Gastrocnemius medialis (tissue), 4 donors: Measurements from ENCODE around the gene SMTN. TPM values are rescaled to one million over a fixed set of nuclear protein-coding genes. Genes with fewer than 3 reads are reported as not detected.

Experiments used
- ATAC-seq, 2 donors: fragments of 150-250 bp; one replicate each; pipeline ENCODE4 v1.9.1; 2016
- DNase-seq, 2 donors: peaks; one replicate each; pipeline ENCODE4 v3.0.0-alpha.2; 2019
- H3K27ac ChIP-seq, 4 donors: fragments of 200-600 bp; sonication (generic); 1 replicate in 1 of 4; 2 replicates in 3 of 4; pipeline ENCODE4 v1.5.1; 2016 to 2018; ENCODE audit warnings: mild to moderate bottlenecking in 2 of 4, moderate library complexity in 1 of 4
- H3K27me3 ChIP-seq, 3 donors: fragments of 200-600 bp; sonication (generic) in 2 of 3; 1 replicate in 1 of 3; 2 replicates in 2 of 3; pipeline versions ENCODE4 v1.5.1 to v1.6.0; 2016 to 2019; ENCODE audit warnings: mild to moderate bottlenecking in 1 of 3, moderate library complexity in 1 of 3
- H3K36me3 ChIP-seq, 2 donors: fragments of 200-600 bp; sonication (generic) in 1 of 2; one replicate each; pipeline ENCODE4 v1.5.1; 2017 to 2018
- H3K4me1 ChIP-seq, 2 donors: fragments of 200-600 bp; sonication (generic) in 1 of 2; one replicate each; pipeline ENCODE4 v1.5.1; 2016 to 2017; ENCODE audit warnings: mild to moderate bottlenecking in 2 of 2
- H3K4me3 ChIP-seq, 4 donors: fragments of 200-600 bp; sonication (generic) in 3 of 4; 1 replicate in 1 of 4; 2 replicates in 3 of 4; pipeline ENCODE4 v1.5.1; 2016 to 2019; ENCODE audit warnings: mild to moderate bottlenecking in 2 of 4
- H3K9me3 ChIP-seq, 3 donors: fragments of 200-600 bp; sonication (generic) in 2 of 3; 1 replicate in 1 of 3; 2 replicates in 2 of 3; pipeline ENCODE4 v1.5.1; 2016 to 2019
- POLR2A ChIP-seq, 2 donors: fragments of 450-650 bp; IDR thresholded peaks; one replicate each; pipeline ENCODE4 v1.6.1; 2017; ENCODE audit warnings: antibody characterized with exemption in 2 of 2, mild to moderate bottlenecking in 2 of 2, moderate library complexity in 2 of 2
- in situ Hi-C, 4 donors: fragments of 200-750 bp; cut with MboI; loops; one replicate each; pipeline versions ENCODE4 v1.15.0 to v1.8.0; 2017; ENCODE audit warnings: low sequenced_read_pairs in 4 of 4
- intact Hi-C: fragments of 100-400 bp; cut with DNase I; formaldehyde crosslinking; loops from one replicate; pipeline ENCODE4 v1.15.1; 2023; ENCODE audit warnings: low total_unique reads
- total RNA-seq, 4 donors: library from RNA; depleted of rRNA; stranded (reverse); fragments of >200 nt; gene quantifications; one replicate each; pipeline versions ENCODE4 v1.1.0 to v1.2.3, GENCODE V29; 2016
- TF ChIP-seq, protein P1 (sequence below), 5 experiments: fragments of 450-650 bp in 3 of 5; fragments of 200-600 bp in 2 of 5; sonication (generic) in 2 of 5; IDR thresholded peaks in 4 of 5; conservative IDR thresholded peaks in 1 of 5; 1 replicate in 4 of 5; 2 replicates in 1 of 5; pipeline ENCODE4 v1.5.1; 2016 to 2019; ENCODE audit warnings: antibody characterized with exemption in 5 of 5, mild to moderate bottlenecking in 3 of 5, moderate library complexity in 3 of 5

The SMTN gene
- total RNA-seq, 4 donors from 2014 or later = 39.5 to 104 (median 45.3) TPM

DNA sequence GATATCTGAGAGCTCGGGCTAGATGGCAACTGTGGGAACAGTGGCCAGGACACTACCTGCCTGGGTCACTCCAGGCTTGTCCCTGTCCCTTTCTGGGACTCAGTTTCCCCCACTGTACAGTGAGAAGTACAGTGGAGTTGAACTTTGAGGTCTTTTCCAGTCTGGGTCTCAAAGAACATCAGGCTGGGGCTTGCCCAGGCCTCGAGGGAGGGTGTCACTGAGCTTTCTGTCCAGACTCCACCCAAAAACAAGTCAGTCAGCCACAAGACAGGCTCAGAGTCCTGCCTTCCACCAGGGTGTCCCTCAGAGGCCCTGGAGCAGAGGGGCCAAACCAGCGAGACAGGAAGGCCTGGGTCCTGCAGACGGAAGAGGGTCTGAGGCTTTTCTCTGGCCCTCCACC lies 61.2 kb downstream of the SMTN start:
- TF ChIP-seq, protein P1, sequence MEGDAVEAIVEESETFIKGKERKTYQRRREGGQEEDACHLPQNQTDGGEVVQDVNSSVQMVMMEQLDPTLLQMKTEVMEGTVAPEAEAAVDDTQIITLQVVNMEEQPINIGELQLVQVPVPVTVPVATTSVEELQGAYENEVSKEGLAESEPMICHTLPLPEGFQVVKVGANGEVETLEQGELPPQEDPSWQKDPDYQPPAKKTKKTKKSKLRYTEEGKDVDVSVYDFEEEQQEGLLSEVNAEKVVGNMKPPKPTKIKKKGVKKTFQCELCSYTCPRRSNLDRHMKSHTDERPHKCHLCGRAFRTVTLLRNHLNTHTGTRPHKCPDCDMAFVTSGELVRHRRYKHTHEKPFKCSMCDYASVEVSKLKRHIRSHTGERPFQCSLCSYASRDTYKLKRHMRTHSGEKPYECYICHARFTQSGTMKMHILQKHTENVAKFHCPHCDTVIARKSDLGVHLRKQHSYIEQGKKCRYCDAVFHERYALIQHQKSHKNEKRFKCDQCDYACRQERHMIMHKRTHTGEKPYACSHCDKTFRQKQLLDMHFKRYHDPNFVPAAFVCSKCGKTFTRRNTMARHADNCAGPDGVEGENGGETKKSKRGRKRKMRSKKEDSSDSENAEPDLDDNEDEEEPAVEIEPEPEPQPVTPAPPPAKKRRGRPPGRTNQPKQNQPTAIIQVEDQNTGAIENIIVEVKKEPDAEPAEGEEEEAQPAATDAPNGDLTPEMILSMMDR (IDR thresholded peaks at IDR 0.05 in 4 of 5, conservative IDR thresholded peaks at IDR 0.05 in 1 of 5) = no peak
- no peak for TF ChIP-seq POLR2A (IDR thresholded peaks at IDR 0.05)
- in situ Hi-C loops = loop anchor here in 2 of 4 donors (10.0 to 25.0 kb wide), 2 partner anchors 187 to 380 kb away; no protein-coding TSS in a partner anchor
- Histone ChIP-seq H3K4me1 (no peaks in the 10 kb centered on the region), H3K9me3 (no peaks in the 10 kb centered on the region), H3K27me3 (peaks cover 0 to 4% (median 0%) of the 10 kb centered on the region in 3 donors), H3K27ac (no peak overlapping the region), H3K36me3 (no peaks in the 10 kb centered on the region), H3K4me3 (no peak overlapping the region)
- intact Hi-C loops = no loop called here
- no peak for ATAC-seq
- no peak for DNase-seq

DNA sequence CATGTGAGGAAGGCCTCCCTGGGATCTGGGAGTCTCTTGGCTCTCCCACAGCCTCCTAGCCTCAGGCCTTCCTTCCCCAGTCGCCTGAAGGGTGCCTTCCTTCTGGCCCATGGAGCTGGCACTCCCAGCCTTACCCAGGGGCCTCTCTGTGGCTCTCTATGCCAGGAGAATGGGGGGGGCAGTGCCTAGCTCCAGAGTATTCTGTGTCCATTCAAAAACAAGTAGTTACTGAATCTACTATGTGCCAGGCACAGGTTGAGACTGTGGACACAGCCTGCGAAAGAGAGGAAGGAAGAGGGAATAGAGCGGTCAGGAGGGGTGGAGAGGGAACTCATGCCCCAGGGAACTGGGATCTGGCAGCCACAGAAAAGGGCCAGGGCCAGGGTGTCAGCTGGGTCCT lies 61.9 kb downstream of the SMTN start:
- Histone ChIP-seq H3K4me3 (no peak overlapping the region), H3K27ac (no peak overlapping the region), H3K27me3 (peaks cover 0 to 4% (median 0%) of the 10 kb centered on the region in 3 donors), H3K4me1 (no peaks in the 10 kb centered on the region), H3K9me3 (no peaks in the 10 kb centered on the region), H3K36me3 (no peaks in the 10 kb centered on the region)
- in situ Hi-C loops = loop anchor here in 2 of 4 donors (10.0 to 25.0 kb wide), 2 partner anchors 188 to 381 kb away; no protein-coding TSS in a partner anchor
- ATAC-seq (no peak), DNase-seq (no peak)
- TF ChIP-seq, protein P1 (IDR thresholded peaks at IDR 0.05 in 4 of 5, conservative IDR thresholded peaks at IDR 0.05 in 1 of 5) = no peak
- no peak for TF ChIP-seq POLR2A (IDR thresholded peaks at IDR 0.05)
- intact Hi-C loops = no loop called here

DNA sequence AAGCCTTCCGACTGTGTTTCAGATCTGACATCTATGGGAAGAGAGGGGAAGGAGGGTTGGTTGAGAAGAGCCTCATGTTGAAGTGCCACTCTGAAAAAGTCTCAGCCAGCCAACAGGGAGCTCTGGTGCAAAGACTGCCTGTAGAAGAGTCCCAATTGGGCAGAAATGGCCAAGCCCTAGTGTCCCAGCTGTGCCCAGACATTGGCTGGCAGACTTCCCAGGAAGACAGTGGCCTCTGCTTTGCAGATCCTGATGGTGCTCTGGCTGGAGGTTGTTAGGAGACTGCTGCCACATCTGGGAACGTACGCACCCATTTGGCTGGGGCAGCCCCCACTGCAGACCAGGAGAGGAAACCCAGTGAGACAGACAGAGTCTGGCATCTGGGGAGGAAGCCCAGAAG lies 62.4 kb downstream of the SMTN start:
- DNase-seq (no peak), ATAC-seq (no peak)
- Histone ChIP-seq H3K36me3 (no peaks in the 10 kb centered on the region), H3K27ac (no peak overlapping the region), H3K4me3 (no peak overlapping the region), H3K9me3 (no peaks in the 10 kb centered on the region), H3K4me1 (peaks cover 0 to 2% of the 10 kb centered on the region in 2 donors), H3K27me3 (peaks cover 0 to 4% (median 0%) of the 10 kb centered on the region in 3 donors)
- in situ Hi-C loops = loop anchor here in 2 of 4 donors (10.0 to 25.0 kb wide), 2 partner anchors 189 to 381 kb away; no protein-coding TSS in a partner anchor
- TF ChIP-seq POLR2A (IDR thresholded peaks at IDR 0.05) = no peak
- TF ChIP-seq, protein P1 (IDR thresholded peaks at IDR 0.05 in 4 of 5, conservative IDR thresholded peaks at IDR 0.05 in 1 of 5) = no peak
- intact Hi-C loops = no loop called here

DNA sequence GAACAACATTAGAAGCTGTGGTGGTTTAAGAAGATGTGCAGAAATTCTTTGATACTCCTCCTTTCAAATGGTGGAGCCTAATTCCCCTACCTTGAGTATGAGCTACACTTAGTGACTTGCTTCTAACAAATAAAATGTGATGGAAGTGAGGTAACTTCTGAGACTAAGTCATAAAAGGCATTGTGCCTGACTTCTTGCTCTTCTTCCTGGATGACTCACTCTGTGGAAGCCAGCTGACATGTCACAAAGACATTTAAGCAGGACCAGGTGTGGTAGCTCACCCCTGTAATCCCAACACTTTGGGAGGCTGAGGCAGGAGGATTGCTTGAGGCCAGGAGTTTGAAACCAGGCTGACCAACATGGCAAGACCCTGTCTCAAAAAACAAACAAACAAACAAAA lies 63.1 kb downstream of the SMTN start:
- H3K4me1 ChIP-seq = peaks cover 0 to 9% of the 10 kb centered on the region in 2 donors
- no peak overlapping the region for H3K4me3 ChIP-seq
- no peaks in the 10 kb centered on the region for H3K9me3 ChIP-seq
- no peak for TF ChIP-seq POLR2A (IDR thresholded peaks at IDR 0.05)
- TF ChIP-seq, protein P1 (IDR thresholded peaks at IDR 0.05 in 4 of 5, conservative IDR thresholded peaks at IDR 0.05 in 1 of 5) = no peak
- H3K27ac ChIP-seq = no peak overlapping the region
- DNase-seq (no peak), ATAC-seq (no peak)
- in situ Hi-C loops (loop anchor here in 2 of 4 donors (10.0 to 25.0 kb wide), 2 partner anchors 189 to 382 kb away; no protein-coding TSS in a partner anchor), intact Hi-C loops (no loop called here)
- peaks cover 0 to 4% (median 0%) of the 10 kb centered on the region in 3 donors for H3K27me3 ChIP-seq
- H3K36me3 ChIP-seq = no peaks in the 10 kb centered on the region
